Body of pancreas (tissue), 4 donors: Measurements from ENCODE around the gene LYSET. TPM values are rescaled to one million over a fixed set of nuclear protein-coding genes. Genes with fewer than 3 reads are reported as not detected.

ENCODE experiments used
- ATAC-seq: fragments of 150-250 bp; one replicate; pipeline ENCODE4 v1.9.1; 2016
- DNase-seq, 4 donors: peaks; one replicate each; pipeline ENCODE4 v3.0.0-alpha.2; 2019
- H3K27ac ChIP-seq, 4 donors: fragments of 200-600 bp; sonication (generic); 1 replicate in 3 of 4; 2 replicates in 1 of 4; pipeline versions ENCODE4 v1.5.1 to v1.6.1; 2016 to 2019; ENCODE audit warnings: mild to moderate bottlenecking in 1 of 4, mixed read lengths in 1 of 4, moderate library complexity in 1 of 4
- H3K27me3 ChIP-seq, 2 donors: fragments of 200-600 bp; sonication (generic); one replicate each; pipeline ENCODE4 v1.6.0; 2016; ENCODE audit warnings: mild to moderate bottlenecking in 1 of 2
- H3K36me3 ChIP-seq, 2 donors: fragments of 200-600 bp; sonication (generic); replicated peaks in 1 of 2; 2 replicates each; pipeline ENCODE4 v1.5.1; 2016; ENCODE audit warnings: low read depth in 2 of 2; ENCODE audit not compliant: insufficient read depth in 1 of 2
- H3K4me1 ChIP-seq: fragments of 200-600 bp; sonication (generic); one replicate; pipeline ENCODE4 v1.6.0; 2016
- H3K4me3 ChIP-seq, 2 donors: fragments of 200-600 bp; sonication (generic); 1 replicate in 1 of 2; 2 replicates in 1 of 2; pipeline ENCODE4 v1.5.1; 2016 to 2019
- H3K9me3 ChIP-seq, 3 donors: fragments of 200-600 bp; sonication (generic); 1 replicate in 2 of 3; 2 replicates in 1 of 3; pipeline ENCODE4 v1.5.1; 2016
- CTCF ChIP-seq, 7 experiments: fragments of 450-650 bp in 4 of 7; fragments of 200-600 bp in 3 of 7; sonication (generic) in 3 of 7; IDR thresholded peaks; one replicate each; pipeline ENCODE4 v1.5.1; 2016 to 2019; ENCODE audit warnings: antibody characterized with exemption in 7 of 7
- POLR2A ChIP-seq, 3 donors: fragments of 450-650 bp; IDR thresholded peaks; one replicate each; pipeline ENCODE4 v1.6.1; 2016; ENCODE audit warnings: antibody characterized with exemption in 3 of 3, mild to moderate bottlenecking in 2 of 3
- WGBS, 2 donors: methylation state at CpG; one replicate each; pipeline ENCODE4 v1.1.5; 2017; 5-methylcytosine and 5-hydroxymethylcytosine counted together
- intact Hi-C: fragments of 100-400 bp; cut with DNase I; formaldehyde crosslinking; loops from one replicate; pipeline ENCODE4 v1.15.1; 2023
- total RNA-seq, 2 donors: library from RNA; depleted of rRNA; stranded (reverse); fragments of >200 nt; gene quantifications; one replicate each; pipeline ENCODE4 v1.1.0, GENCODE V29; 2016

The LYSET gene
- total RNA-seq, 2 donors from 2014 or later = 0.66 to 5.4 TPM

DNA sequence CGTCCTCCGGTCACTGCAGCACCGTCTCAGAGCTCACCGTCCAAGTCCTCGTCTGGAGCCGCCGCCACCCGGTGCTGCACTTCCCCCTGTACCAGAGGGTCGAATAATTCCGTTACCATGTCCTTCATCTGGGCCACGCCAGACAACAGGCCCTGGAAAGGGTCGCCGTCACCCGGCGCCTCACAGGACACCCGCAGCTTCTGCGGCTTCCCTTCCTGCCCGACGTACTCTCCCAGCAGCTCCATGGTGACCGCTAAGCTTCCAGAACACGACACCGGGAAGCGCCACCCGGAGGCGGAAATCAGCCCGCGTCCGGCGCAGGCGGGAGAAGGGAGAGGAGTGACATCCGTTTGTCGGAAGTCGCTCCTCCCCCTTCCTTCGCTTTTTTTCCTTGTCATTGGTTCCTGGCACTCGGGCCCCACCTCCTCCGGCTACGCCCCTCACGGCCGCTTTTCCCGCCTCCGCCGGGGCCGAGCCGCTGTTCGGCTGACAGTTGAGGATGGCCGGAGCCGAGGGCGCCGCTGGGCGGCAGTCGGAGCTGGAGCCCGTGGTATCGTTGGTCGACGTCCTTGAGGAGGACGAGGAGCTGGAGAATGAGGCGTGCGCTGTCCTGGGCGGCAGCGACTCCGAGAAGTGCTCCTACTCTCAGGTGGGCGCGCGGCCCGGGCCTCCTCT, 21.8 kb downstream of the LYSET start, which contains the start of the genes GON7 and UBR7:
TSS of gene GON7 (minus strand) at position 273 of the 675 bp plus-strand sequence. CDS start at position 245, 28 bp downstream.
TSS of gene UBR7 (plus strand) at position 464 of the 675 bp plus-strand sequence. CDS start at position 500, 36 bp downstream.
- intact Hi-C loops = no loop called here

DNA sequence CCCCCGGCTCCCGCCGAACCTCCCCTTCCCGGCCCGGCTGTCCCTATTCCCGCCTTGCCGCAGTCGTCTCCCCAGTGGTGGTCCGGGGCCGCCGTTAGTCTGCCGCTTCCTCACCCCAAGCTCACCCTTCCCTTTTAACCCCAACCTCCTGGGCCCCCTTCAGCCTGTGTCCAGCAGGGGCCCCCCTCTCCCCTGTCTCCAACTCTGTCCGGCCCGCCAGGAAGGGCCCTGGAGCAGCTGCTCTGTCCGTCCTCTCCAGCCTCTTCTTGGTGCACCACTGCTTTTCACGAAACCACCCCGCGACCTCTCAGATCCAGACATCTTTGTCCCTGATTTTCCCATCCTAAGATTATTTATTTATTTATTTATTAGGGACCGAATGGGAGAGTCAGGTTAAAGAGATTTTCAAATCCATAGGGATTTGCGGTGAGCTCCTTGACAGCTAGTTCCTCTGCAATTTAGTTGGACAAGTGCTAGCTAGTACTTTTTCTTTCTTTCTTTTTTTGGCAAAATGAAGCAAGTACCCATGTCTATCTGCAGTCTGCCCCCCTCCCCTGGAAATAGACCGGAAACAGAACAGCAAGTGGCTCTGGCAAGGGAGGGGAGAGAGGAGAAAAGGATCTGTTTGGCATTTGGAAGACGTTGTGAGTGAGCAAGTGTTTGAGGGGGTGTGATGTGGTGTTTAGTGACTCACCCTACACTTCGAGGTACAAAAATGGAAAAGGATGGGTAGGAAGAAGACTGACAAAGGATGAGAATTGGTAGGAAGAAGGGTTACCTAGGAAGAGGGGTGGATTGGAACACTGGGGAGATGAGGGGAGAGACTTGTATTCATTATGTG, 22.6 kb downstream of the LYSET start:
- no peaks in the 10 kb centered on the region for H3K9me3 ChIP-seq
- peak overlapping the region; percentile 66 to 93 (median 78) for H3K27ac ChIP-seq
- WGBS, 2 donors = 0% methylated on average over 18 to 23 of the region's 23 CpGs
- peak; percentile 52 for ATAC-seq
- TF ChIP-seq CTCF (IDR thresholded peaks at IDR 0.05) (peak in 4 of 7 experiments; percentile 4 to 37 (median 25)), POLR2A (IDR thresholded peaks at IDR 0.05) (no peak)
- intact Hi-C loops = no loop called here
- peaks cover 40% of the 10 kb centered on the region for H3K4me1 ChIP-seq
- peak overlapping the region; percentile 84 to 93 for H3K4me3 ChIP-seq
- peaks cover 0 to 8% of the 10 kb centered on the region in 2 donors for H3K36me3 ChIP-seq
- peak; percentile 44 to 66 (median 56) for DNase-seq
- H3K27me3 ChIP-seq = no peaks in the 10 kb centered on the region

More for the DNA sequence above, 21.8 kb downstream of the LYSET start, which contains the start of the genes GON7 and UBR7:
- peaks cover 0 to 4% of the 10 kb centered on the region in 2 donors for H3K36me3 ChIP-seq
- H3K9me3 ChIP-seq = no peaks in the 10 kb centered on the region
- no peaks in the 10 kb centered on the region for H3K27me3 ChIP-seq
- H3K4me1 ChIP-seq = peaks cover 47% of the 10 kb centered on the region
- TF ChIP-seq POLR2A (IDR thresholded peaks at IDR 0.05) (peak; percentile 67 to 87 (median 85)), CTCF (IDR thresholded peaks at IDR 0.05) (peak; percentile 15 to 68 (median 50))
- DNase-seq = peak; percentile 95 to 98 (median 96)
- peak within 1 kb of the TSS; percentile 84 to 93 for H3K4me3 ChIP-seq
- peak; percentile 98 for ATAC-seq
- 0 to 1% methylated on average over 34 to 62 of the region's 65 CpGs for WGBS, 2 donors
- H3K27ac ChIP-seq = peak within 1 kb of the TSS; percentile 74 to 93 (median 78)

GRCh38 chr14:93212432-93212831, 27.3 kb downstream of the LYSET start:
- no peaks in the 10 kb centered on the region for H3K9me3 ChIP-seq
- TF ChIP-seq CTCF (IDR thresholded peaks at IDR 0.05) (no peak), POLR2A (IDR thresholded peaks at IDR 0.05) (no peak)
- WGBS, 2 donors = 43 to 50% methylated on average over 3 of the region's 3 CpGs
- no peak overlapping the region for H3K4me3 ChIP-seq
- DNase-seq = no peak
- H3K36me3 ChIP-seq = peaks cover 0 to 12% of the 10 kb centered on the region in 2 donors
- no peak overlapping the region for H3K27ac ChIP-seq
- intact Hi-C loops = no loop called here
- no peak for ATAC-seq
- peaks cover 29% of the 10 kb centered on the region for H3K4me1 ChIP-seq
- H3K27me3 ChIP-seq = no peaks in the 10 kb centered on the region

GRCh38 chr14:93214598-93214997, 29.5 kb downstream of the LYSET start:
- H3K36me3 ChIP-seq = peaks cover 0 to 13% of the 10 kb centered on the region in 2 donors

More at GRCh38 chr14:93214598-93214997, 29.5 kb downstream of the LYSET start:
- DNase-seq = no peak
- no peak for ATAC-seq
- H3K4me3 ChIP-seq = no peak overlapping the region
- no peak overlapping the region for H3K27ac ChIP-seq
- intact Hi-C loops = no loop called here
- H3K27me3 ChIP-seq = no peaks in the 10 kb centered on the region
- peaks cover 12% of the 10 kb centered on the region for H3K4me1 ChIP-seq
- no peaks in the 10 kb centered on the region for H3K9me3 ChIP-seq
- no peak for TF ChIP-seq POLR2A (IDR thresholded peaks at IDR 0.05)
- TF ChIP-seq CTCF (IDR thresholded peaks at IDR 0.05) = no peak
- WGBS, 2 donors = 32 to 45% methylated on average over 2 of the region's 2 CpGs
